Measurements from ENCODE around the gene ALDH3A1.

DNA sequence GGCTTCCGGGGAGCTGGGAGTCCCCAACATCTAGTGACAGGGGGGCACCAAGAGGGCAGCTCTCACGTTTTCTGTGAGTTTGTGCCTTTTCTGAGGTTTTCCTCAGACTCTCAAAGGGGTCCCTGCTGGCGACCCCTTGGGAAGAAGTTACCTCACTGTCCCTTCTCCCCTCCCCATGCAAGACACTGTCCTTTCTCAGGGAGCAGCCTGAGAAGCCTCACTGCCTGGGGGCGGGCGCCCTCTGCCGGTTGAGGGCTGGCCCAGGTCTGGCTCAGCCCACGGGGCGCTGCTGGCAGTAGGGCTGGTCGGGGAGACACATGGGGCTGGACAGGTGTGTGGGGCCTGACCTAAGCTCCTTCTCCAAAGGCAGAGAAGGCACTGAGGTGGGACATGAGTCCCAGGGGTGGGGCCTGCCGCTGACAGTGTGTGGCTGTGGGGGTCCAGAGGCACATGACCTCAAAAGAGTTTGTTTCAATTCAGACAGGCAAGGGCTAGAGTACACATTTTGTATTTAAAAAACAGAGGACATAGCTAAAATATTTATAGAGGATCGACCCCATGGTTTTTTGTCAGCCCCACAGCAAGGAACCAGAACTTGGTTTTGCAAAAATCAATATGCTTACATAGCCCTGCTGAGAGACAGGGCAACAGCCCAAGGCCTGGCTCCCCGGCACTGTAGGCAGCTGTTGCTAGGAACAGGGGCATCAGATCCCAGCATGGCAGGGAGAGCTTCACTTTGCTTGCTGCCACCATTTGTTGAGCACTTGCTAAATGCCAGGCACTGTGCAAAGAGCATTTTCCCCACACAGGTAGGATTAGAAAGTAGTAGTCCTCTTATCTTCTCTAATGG is 18.5 kb upstream of the ALDH3A1 start:
- TF ChIP-seq CTCF (IDR thresholded peaks at IDR 0.05) = peak; percentile 64; the same call in 1 of the 2 replicates
- TF ChIP-seq JAZF1 (CRISPR knock-in tag; IDR thresholded peaks at IDR 0.05) = no peak
- no peak for TF ChIP-seq HMGXB4 (CRISPR knock-in tag; IDR thresholded peaks at IDR 0.05)
- TF ChIP-seq CREM (CRISPR knock-in tag; IDR thresholded peaks at IDR 0.05) = no peak
- TF ChIP-seq, protein P1, sequence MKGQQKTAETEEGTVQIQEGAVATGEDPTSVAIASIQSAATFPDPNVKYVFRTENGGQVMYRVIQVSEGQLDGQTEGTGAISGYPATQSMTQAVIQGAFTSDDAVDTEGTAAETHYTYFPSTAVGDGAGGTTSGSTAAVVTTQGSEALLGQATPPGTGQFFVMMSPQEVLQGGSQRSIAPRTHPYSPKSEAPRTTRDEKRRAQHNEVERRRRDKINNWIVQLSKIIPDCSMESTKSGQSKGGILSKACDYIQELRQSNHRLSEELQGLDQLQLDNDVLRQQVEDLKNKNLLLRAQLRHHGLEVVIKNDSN (CRISPR knock-in tag; IDR thresholded peaks at IDR 0.05) = no peak
